ENCODE measurements around the gene HGF. TPM values are rescaled to one million over a fixed set of nuclear protein-coding genes. Genes with fewer than 3 reads are reported as not detected.

Gene HGF
- polyA plus RNA-seq, 3 donors: 0.53 to 5.1 (median 2.6) TPM

DNA sequence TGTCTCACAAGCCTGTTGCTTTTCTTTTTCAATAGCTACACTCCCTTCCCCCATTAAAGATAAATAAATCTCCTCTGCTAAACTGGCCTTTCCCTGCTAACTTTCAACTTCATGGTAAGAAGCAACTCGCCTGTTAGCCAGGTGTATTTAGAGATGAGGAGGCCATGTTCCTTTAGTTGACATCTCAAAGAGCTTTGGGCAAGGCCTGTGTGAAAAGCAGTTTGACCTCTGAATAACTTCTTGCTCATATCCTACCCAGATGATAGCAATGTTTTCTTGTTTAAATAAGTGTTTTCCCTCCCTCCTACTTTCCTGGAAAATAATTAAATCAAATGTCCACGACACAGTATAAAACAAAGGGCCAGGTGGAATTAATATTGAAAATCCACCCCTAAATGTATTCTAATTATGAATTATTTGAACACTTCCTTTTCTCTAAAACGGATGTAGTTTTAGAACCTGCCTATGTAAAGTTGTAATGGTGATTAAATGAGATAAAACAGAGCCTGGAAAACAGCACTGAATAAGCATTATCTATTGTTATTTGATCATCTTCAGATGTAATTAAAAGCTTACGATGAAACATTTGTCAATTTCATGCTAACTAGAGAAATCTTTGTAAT, 78.5 kb downstream of the HGF start:
- WGBS, 3 donors: 66 to 79% (median 72%) methylated on average over 4 of the region's 4 CpGs
- no peak overlapping the region for H3K27ac ChIP-seq (ENCODE audit: low read depth, low read length)

DNA sequence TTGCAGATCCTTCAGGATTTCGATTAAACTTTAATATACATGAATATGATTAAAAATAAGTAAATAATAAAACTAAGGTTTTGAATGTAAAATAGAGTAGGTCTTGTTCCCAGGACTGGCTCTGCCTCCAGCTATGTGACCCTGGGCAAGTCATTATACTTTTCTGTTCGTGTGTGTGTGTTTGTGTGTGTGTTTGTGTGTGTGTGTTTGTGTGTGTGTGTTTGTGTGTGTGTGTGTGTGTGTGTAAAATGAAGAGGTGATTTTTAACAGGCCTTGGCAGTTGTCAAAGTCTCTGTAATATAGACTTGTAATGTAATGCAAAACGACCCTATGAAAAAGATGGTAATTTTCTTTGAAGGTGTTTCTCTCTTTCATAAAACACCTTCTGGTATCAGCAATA, 79.2 kb downstream of the HGF start:
- H3K27ac ChIP-seq (ENCODE audit: low read depth, low read length): no peak overlapping the region
- 63 to 88% (median 85%) methylated on average over 3 of the region's 3 CpGs for WGBS, 3 donors

DNA sequence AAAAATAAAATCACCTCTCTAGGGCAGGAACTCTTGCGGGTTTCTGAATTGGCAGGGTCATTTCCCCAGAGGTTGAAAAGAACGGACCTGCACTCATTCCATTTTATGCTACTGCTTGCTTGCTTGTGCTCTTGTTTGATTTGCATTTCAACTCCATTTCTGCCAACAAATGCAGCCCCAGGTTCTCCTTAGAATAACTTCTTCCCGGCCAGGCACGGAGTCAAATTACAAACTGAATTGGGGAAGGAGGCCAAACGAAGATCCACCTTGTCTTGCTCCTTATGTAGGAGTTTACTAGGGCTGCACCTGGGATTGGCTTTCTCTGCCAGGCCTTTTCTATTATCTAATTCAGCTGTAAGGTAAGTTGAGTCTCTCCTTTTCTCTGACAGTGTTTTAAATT, 79.6 kb downstream of the HGF start:
- no peak overlapping the region for H3K27ac ChIP-seq (ENCODE audit: low read depth, low read length)
- 38 to 48% (median 39%) methylated on average over 5 of the region's 5 CpGs for WGBS, 3 donors

DNA sequence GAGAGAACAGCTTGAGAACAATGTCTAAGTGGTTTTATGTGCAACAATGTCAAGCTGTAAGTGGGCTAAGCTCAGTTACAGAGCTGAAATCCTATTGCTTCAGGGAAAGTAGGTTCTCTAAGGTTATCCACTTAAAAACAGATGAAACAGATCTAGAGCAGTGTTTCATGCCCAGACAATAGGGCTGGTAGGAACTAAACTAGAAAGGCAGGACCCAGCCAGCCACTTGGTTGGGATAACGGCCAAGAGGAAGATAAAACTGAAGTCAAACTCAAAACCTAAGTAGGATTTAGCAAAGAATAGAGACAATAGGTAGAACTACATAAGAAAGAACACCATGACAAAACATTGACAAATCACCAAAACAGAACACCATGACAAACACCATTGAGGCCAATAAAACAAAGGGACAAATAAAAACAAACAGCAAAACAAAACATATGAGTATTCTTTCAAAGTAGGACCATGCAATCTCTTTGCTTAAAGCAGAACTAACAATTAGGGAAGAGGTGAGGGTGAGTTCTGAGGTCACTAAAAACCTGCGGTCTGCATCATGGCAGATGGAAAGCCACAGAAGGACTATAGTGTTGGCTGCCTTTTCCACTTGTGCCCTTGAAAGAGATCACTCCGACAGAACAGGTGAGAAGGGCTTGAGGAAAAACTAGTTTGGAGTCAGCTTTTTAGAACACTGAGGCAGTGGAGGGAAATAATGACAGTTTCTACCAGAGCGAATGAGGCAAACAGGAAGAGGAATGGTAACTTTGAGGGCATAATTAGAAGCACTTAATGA, 81.0 kb downstream of the HGF start:
- 80 to 89% (median 86%) methylated on average over 4 of the region's 4 CpGs for WGBS, 3 donors

DNA sequence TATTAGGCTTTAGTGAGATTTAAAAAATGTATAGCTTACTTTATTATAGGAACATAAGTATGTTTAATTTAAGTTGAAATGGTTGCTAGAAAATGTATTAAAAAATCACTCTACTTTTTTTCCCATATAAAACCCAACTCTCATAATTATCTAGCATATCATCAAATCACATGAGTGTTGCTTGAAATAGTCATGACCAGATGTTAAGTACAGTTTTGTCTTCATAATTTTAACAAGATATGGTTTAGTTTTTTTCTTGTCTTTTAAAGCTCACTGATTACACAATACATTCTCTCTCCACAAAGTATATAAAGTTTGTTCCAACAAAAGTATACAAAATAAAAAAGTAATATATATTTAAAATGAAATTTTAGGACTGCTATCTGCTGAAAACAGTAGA, 82.8 kb downstream of the HGF start:
- H3K27ac ChIP-seq (ENCODE audit: low read depth, low read length): no peak overlapping the region

More for the DNA sequence above, 81.0 kb downstream of the HGF start:
- H3K27ac ChIP-seq (ENCODE audit: low read depth, low read length): no peak overlapping the region

DNA sequence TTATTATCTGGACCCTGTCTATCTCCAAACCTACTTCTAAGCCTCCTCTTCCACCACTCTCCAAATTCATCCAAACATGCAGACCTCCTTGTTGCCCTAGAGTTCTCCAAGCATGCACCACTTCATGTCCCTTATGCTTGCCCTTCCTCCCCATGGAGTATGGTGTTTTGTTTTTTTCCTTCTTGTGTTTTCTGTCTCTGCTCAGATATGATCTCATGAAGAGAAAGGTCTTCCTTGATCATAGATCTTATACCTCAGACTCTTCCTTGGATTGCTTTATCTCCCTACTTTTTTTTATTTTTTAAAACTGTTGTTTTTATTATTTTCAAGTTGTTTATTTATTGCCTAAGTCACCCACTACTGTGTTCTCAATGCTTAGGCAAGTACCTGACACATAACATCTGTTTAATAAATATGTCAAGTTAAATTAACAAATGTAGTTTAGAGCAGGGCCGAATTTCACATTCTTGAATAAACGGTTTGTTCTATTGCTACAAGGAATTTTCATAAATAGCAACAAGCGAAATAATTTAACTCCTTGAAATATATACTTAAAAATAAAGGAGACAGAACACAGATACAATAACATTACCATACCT, 84.5 kb downstream of the HGF start:
- H3K27ac ChIP-seq (ENCODE audit: low read depth, low read length): no peak overlapping the region
- WGBS, 3 donors: 69 to 76% (median 74%) methylated on average over 3 of the region's 3 CpGs

DNA sequence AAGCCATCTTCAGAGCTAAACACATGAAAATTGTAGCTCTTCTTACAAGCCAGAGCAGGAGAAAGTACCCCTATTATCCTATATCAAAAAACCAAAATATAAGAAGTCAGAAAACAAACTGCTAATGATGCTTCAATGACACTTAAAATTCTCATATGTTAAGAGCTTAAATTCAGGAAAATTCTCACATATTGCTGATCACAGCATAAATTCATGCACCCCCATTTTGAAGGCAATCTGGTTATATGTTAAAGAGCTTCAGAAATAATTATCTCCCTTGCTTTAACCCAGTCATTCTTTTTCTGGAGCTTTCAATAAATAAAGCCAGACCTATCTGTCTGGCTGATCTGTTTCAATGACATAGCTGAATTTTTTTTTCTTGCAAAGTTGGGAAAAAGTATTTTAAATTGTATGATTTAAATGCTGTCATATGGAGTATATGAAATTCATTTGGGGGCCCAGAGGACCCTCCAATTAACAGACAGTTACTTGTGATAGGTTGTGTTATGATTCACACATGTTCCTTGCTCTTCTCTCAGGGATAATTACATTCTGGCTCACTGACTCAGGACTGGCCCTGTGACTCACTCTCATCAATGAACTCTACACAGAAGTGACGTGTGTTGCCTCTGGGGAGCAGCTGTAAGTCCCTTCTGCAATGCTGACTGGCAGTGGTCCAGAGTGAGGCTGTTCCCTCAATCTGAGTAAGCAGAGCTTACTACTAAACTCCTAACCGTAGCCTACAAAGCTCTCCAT, 85.2 kb downstream of the HGF start:
- no peak overlapping the region for H3K27ac ChIP-seq (ENCODE audit: low read depth, low read length)
- 17 to 31% (median 19%) methylated on average over 2 of the region's 2 CpGs for WGBS, 3 donors

DNA sequence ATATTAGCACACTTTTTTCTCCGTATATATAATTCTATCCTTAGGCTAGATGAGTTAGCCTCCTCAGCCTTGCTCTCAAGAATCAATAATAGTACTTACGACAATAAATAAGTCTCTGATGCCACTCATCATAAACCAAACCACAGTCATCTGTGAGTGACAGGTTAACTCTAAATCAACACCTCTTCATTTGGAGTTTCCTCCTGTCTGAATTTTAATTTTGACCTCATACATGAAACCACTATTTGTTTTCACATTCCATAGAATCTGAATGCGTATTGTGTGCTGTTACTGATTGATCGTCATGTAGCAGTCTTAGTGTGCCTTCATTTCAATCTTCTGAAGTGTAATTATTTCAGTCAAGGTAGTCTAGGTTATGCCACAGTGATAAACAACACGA, 85.8 kb downstream of the HGF start:
- H3K27ac ChIP-seq (ENCODE audit: low read depth, low read length): no peak overlapping the region
- WGBS, 3 donors: 71 to 92% (median 91%) methylated on average over 5 of the region's 5 CpGs

DNA sequence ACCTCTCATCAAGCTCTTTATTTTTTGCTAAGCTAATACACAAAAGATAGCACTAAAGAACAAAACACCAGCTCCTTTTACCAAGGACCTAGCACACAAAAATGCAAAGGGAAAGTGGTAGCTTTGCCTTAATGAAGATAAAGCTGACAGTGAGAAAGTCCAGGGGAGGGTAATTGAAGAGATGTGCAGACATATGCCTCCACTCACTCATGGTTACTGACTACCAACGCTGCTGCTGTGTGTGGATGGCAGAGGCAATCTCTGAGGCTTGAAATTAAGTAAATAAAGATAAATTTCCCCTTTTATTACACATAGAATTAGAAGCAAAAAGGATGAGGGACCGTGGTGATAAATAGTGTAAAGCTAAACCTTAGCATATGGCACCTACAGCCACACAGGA, 87.0 kb downstream of the HGF start:
- 51 to 62% (median 56%) methylated on average over 2 of the region's 2 CpGs for WGBS, 3 donors
- H3K27ac ChIP-seq (ENCODE audit: low read depth, low read length): no peak overlapping the region

DNA sequence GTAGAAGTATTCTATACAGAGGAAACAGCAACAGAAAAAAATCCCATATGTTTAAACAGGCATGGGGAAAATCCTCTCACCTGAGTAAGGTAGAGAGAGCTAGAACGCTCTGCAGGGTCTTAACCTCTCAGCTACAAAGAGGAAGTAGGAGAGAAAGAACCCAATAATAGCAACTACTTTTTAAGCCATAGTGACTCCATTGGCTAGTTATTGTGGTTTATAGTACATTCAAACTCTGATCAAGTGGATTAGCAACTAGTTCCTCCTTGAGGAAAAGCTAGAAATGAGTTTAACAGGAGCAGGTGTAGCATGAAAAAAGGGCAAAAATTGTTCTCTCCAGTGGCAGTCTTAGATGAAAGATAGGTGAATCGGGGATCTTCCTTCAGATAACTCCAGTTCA, 89.7 kb downstream of the HGF start:
- WGBS, 3 donors: 78 to 91% (median 85%) methylated on average over 2 of the region's 2 CpGs
- H3K27ac ChIP-seq (ENCODE audit: low read depth, low read length): no peak overlapping the region

DNA sequence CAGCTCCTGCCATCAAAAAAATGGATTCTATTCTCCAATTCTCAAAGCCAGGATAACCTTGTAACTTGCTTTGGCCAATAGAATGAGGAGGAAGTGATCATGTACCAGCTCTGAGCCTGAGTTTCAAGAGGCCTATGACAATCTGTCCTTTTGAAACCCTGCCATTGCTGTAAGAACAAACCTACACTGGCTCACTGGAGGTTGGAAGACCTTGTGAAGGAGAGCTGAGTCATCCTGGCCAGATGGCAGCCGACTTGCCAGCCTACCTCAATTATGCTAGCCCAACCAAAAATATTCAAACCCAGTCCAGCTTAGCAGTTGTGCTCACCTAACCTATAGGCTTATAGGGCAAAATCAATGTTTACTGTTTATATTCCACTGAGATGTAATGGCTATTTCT, 93.0 kb downstream of the HGF start:
- H3K27ac ChIP-seq (ENCODE audit: low read depth, low read length): no peak overlapping the region
- 68 to 89% (median 77%) methylated on average over 1 of the region's 1 CpG for WGBS, 3 donors

DNA sequence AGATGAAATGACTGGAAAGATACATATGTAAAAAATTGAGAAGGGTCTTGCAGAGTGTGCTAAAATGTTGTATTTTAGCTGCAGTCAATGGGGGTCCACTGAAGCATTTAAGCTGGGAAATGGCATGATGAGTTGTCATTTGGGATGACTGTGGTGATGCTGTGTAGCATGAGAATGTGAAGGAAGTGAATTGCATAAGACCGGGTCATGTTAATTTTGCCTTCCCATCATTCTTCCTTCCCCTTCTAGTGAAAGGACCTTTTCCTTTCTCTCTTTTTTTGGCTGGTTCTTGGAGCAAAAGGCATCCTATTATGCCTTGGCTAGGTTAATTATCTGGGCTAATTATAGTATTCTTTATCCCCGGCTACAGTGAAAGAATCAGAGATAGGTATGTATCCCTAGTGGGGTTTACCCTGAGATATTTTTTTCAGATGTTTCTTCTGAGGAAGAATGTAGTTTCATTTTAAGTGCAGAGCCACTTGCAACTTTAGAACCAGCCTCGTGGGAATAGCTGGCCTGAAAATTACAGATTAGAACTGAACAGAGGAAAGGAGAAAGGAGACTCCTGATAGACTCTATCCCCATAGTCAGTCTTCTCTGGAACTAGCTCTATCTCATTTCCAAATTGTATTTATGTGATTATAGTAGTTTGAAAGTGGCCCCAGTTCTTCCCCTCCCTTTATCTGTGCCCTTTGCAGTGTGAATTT, 93.6 kb downstream of the HGF start:
- no peak overlapping the region for H3K27ac ChIP-seq (ENCODE audit: low read depth, low read length)
- WGBS, 3 donors: 47 to 71% (median 48%) methylated on average over 3 of the region's 3 CpGs

DNA sequence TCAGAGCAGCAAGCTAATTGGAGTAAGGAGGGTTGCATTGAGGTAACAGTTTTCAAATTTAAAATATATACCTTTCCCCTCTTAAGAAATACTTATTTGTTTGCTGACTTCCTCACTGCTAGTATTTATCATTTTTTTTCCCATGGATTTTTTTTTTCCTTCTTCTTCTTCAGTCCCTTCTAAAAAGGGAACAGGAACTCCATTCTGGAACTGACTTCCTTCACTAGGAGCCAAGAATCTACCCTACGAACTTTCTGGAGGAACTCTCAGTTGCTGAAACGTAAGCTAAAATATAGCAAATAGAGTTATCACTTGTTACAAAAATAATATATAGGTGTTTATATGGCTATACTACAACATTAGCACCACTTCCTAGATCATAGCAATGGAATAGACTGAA, 95.4 kb downstream of the HGF start:
- H3K27ac ChIP-seq (ENCODE audit: low read depth, low read length): no peak overlapping the region
- 30 to 56% (median 31%) methylated on average over 2 of the region's 2 CpGs for WGBS, 3 donors

DNA sequence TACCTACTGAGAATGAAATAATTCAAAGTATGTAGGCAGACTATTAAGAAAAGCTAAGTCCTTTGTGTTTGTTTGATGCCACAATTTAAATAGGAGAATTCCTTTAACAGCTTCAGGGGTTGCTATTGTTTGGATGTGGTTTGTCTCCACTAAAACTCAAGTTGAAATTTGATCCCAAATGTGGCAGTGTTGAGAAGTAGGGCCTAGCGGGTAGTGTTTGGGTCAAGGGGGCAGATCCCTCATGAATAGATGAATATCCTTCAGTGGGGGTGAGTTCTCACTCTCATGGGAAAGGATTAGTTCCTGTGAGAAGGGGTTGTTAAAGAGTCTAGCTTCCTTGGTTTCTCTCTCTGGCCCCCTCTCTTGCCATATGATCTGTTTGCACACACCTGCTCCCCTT, 97.0 kb downstream of the HGF start:
- no peak overlapping the region for H3K27ac ChIP-seq (ENCODE audit: low read depth, low read length)
- 90 to 92% (median 91%) methylated on average over 1 of the region's 1 CpG for WGBS, 3 donors

DNA sequence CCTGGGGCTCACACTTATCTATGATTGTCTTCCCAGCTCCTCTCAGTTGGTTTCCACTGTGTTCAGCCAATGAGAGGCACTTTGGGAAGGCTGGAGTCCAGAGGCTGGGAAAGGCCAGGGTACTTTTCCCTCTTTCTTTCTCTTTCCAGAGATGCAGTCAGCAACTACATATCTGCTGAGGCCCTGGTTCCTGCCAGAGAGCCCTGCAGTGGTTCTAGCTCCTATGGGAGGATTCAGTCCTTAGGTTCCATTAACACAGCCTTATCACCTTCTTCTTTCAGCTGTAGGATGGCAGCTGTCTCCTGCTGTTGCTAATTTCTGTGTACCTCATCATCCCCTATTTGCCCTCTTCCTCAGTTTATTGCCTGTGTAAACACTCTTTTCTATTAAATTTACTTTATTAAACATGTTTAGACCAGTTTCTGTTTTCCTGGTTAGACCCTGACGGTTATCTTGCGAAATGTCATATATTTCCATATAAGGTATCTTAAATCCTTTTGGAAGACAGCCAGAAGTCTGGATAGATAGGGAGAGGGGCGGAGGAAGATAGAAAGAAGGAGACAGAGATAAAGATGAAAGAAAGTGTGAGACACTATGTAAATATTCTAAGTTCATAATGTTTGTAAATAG, 100.3 kb downstream of the HGF start:
- 81 to 84% (median 83%) methylated on average over 3 of the region's 3 CpGs for WGBS, 3 donors
- no peak overlapping the region for H3K27ac ChIP-seq (ENCODE audit: low read depth, low read length)

DNA sequence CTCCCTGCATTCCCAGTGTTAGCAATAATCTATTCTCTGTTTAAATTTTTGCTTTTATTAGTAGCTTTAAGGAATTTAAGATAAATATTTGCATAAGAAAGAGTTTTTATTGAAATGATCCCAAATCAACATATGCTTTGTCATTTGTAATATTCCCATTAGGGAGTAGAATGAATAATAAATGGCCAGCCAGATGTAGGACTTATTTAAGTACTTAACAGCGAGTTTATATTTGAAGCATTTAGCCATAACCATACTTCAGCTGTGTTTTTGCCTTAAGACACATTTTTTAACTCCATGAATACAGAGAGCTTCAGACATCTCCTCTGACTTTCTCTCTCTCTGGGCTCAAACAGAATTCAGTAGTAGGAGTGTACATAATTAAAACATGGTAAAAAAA, 103.6 kb downstream of the HGF start:
- H3K27ac ChIP-seq (ENCODE audit: low read depth, low read length): no peak overlapping the region
- 67 to 81% (median 77%) methylated on average over 1 of the region's 1 CpG for WGBS, 3 donors

DNA sequence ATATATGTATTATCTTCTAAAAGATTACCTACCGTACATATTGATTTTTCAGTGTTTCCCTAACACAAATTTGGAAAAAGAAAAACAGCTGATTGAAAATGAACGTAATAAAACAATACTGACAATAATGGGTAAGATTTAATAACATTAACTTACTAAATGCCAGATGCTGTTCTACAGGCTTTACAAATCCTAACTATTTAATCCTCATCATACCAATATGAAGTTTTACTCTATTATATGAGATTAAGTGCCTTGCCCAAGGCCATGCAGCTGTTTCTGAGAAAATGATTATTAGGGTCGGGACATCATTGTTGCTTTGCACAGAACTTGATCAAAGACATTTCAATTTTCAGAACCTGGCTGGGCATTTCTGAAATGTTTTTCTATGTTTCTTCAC, 104.6 kb downstream of the HGF start:
- WGBS, 3 donors: 32 to 93% (median 93%) methylated on average over 3 of the region's 3 CpGs
- no peak overlapping the region for H3K27ac ChIP-seq (ENCODE audit: low read depth, low read length)

DNA sequence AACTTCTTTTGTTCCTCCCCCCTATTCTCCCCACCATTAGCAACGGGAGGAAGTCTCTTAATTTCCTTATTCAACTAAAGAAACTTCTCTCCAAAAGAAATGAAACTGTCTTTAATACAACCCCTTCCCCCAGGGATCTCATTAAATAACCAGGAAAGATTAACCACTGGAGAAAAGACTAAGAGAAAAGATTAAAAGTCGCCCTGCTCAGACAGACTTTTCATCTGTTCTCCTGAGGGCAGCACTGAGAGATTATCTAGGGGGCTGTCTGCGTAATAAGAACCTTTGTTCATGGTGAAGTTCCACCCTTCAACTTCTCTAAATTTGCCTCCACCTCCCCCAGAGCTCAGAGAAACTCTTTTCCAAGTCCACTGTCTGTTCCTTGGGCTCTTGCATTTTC, 105.5 kb downstream of the HGF start:
- WGBS, 3 donors: 51 to 63% (median 54%) methylated on average over 3 of the region's 3 CpGs
- H3K27ac ChIP-seq (ENCODE audit: low read depth, low read length): no peak overlapping the region

Measured in adipose tissue (tissue), 3 donors.